SK-N-SH (cell line): Measurements from ENCODE around the gene OR51B2. TPM values are rescaled to one million over a fixed set of nuclear protein-coding genes. Genes with fewer than 3 reads are reported as not detected.

Source experiments
- CTCF ChIA-PET: fragments of 300-600, 350-600 bp; formaldehyde crosslinking; extraction: SDS; loops from one replicate; lab custom pipeline; 2021; lab: Yijun Ruan, JAX
- POLR2A ChIA-PET: fragments of 350-600 bp; sonication (Branson Sonifier 250); formaldehyde crosslinking; extraction: SDS; loops from one replicate; lab custom pipeline; 2020; ENCODE audit warnings: antibody characterized with exemption, inconsistent platforms; lab: Yijun Ruan, JAX
- DNase-seq: peaks from one replicate; pipeline ENCODE4 v3.0.0; 2012
- H2AFZ ChIP-seq: fragments of 200-600 bp; sonication (generic); 2 replicates; pipeline ENCODE4 v1.8.1; 2016; ENCODE audit warnings: antibody characterized with exemption, mild to moderate bottlenecking, low read depth
- H3F3A ChIP-seq: fragments of 200-600 bp; sonication (generic); replicated peaks from 2 replicates; pipeline ENCODE3; 2016; ENCODE audit warnings: antibody characterized with exemption, mild to moderate bottlenecking; ENCODE audit not compliant: insufficient read depth
- H3K27ac ChIP-seq, 2 experiments: fragments of 200-500 bp in 1 of 2; fragments of 200-600 bp in 1 of 2; sonication (Bioruptor generic) in 1 of 2; sonication (generic), shearing (Covaris generic) in 1 of 2; 2 replicates each; pipeline versions ENCODE4 v1.5.1 to v1.6.1; 2014 to 2016; ENCODE audit warnings: low read depth in 2 of 2, inconsistent platforms in 1 of 2, low read length in 1 of 2, mild to moderate bottlenecking in 1 of 2, mixed read lengths in 1 of 2
- H3K27me3 ChIP-seq: fragments of 200-600 bp; sonication (generic), shearing (Covaris generic); 2 replicates; pipeline ENCODE4 v1.6.1; 2016; ENCODE audit warnings: mixed run types; ENCODE audit not compliant: insufficient read depth
- H3K36me3 ChIP-seq, 2 experiments: fragments of 200-500 bp in 1 of 2; fragments of 200-600 bp in 1 of 2; sonication (Bioruptor generic) in 1 of 2; sonication (generic) in 1 of 2; replicated peaks in 1 of 2; 2 replicates each; pipeline versions ENCODE3 to v1.5.1; 2014 to 2016; ENCODE audit warnings: low read length in 1 of 2, mild to moderate bottlenecking in 1 of 2; ENCODE audit not compliant: insufficient read depth in 2 of 2, control insufficient read depth in 1 of 2
- H3K4me1 ChIP-seq, 2 experiments: fragments of 200-500 bp in 1 of 2; fragments of 200-600 bp in 1 of 2; sonication (Bioruptor generic) in 1 of 2; sonication (generic), shearing (Covaris generic) in 1 of 2; 2 replicates each; pipeline versions ENCODE4 v1.5.1 to v1.6.1; 2014 to 2016; ENCODE audit warnings: low read depth in 1 of 2, low read length in 1 of 2, mixed run types in 1 of 2; ENCODE audit not compliant: insufficient read depth in 2 of 2, control insufficient read depth in 1 of 2
- H3K4me2 ChIP-seq: fragments of 200-600 bp; sonication (generic), shearing (Covaris generic); 2 replicates; pipeline ENCODE4 v1.6.1; 2017; ENCODE audit warnings: mixed run types
- H3K4me3 ChIP-seq, 2 experiments: fragments of 200-500 bp in 1 of 2; fragments of 200-600 bp in 1 of 2; sonication (Bioruptor generic) in 1 of 2; sonication (generic), shearing (Covaris generic) in 1 of 2; 2 replicates each; pipeline versions ENCODE4 v1.5.1 to v1.8.1; 2014 to 2016; ENCODE audit warnings: low read depth in 2 of 2, inconsistent platforms in 1 of 2, low read length in 1 of 2, mild to moderate bottlenecking in 1 of 2, mixed read lengths in 1 of 2, moderate library complexity in 1 of 2
- H3K79me2 ChIP-seq: fragments of 200-600 bp; sonication (generic); 2 replicates; pipeline ENCODE4 v1.8.1; 2017; ENCODE audit warnings: mild to moderate bottlenecking; ENCODE audit not compliant: insufficient read depth
- H3K9ac ChIP-seq: fragments of 200-600 bp; sonication (generic); 2 replicates; pipeline ENCODE4 v1.6.1; 2017; ENCODE audit warnings: mixed run types
- H3K9me2 ChIP-seq: fragments of 200-600 bp; sonication (generic); 2 replicates; pipeline ENCODE4 v1.6.1; 2017; ENCODE audit warnings: mixed run types
- H3K9me3 ChIP-seq: fragments of 200-600 bp; sonication (generic); 2 replicates; pipeline ENCODE4 v1.6.1; 2017; ENCODE audit warnings: mixed run types, mild to moderate bottlenecking, moderate library complexity
- H4K20me1 ChIP-seq: fragments of 200-600 bp; sonication (generic); 2 replicates; pipeline ENCODE4 v1.6.1; 2017; ENCODE audit warnings: mild to moderate bottlenecking, mixed run types; ENCODE audit not compliant: insufficient read depth
- CHD2 ChIP-seq: fragments of 150-350 bp; IDR thresholded peaks from 2 replicates; pipeline ENCODE4 v1.6.1; 2018; ENCODE audit warnings: low read length; ENCODE audit not compliant: partially characterized antibody
- CTCF ChIP-seq: fragments of 200-600 bp; sonication (generic); IDR thresholded peaks from 2 replicates; pipeline ENCODE4 v1.6.1; 2017; ENCODE audit warnings: antibody characterized with exemption, mild to moderate bottlenecking, moderate library complexity
- ELF1 ChIP-seq: IDR thresholded peaks from 2 replicates; pipeline ENCODE4 v1.4.0; 2012
- EZH2phosphoT487 ChIP-seq: fragments of 200-600 bp; sonication (generic); IDR thresholded peaks from 2 replicates; pipeline ENCODE4 v1.6.1; 2017; ENCODE audit warnings: low read depth, mixed run types, mild to moderate bottlenecking, antibody characterized with exemption, moderate library complexity, borderline replicate concordance
- FOSL2 ChIP-seq: IDR thresholded peaks from 2 replicates; pipeline ENCODE4 v1.4.0; 2012; ENCODE audit warnings: low read depth, mild to moderate bottlenecking, moderate library complexity, borderline replicate concordance
- FOXJ3 ChIP-seq: sonication (generic); formaldehyde crosslinking; IDR thresholded peaks from 2 replicates; pipeline ENCODE4 v1.5.1; 2020; ENCODE audit warnings: mild to moderate bottlenecking, missing genetic modification reagents
- GABPA ChIP-seq: IDR thresholded peaks from 2 replicates; pipeline ENCODE4 v1.4.0; 2012; ENCODE audit warnings: low read depth, mild to moderate bottlenecking
- MEF2A ChIP-seq: IDR thresholded peaks from 2 replicates; pipeline ENCODE4 v1.4.0; 2012; ENCODE audit warnings: low read depth, borderline replicate concordance
- NFIC ChIP-seq: IDR thresholded peaks from 2 replicates; pipeline ENCODE4 v1.4.0; 2012; ENCODE audit warnings: borderline replicate concordance
- PBX3 ChIP-seq: IDR thresholded peaks from 2 replicates; pipeline ENCODE4; 2012
- POLR2AphosphoS5 ChIP-seq: IDR thresholded peaks from 2 replicates; pipeline ENCODE4 v1.6.1; 2012; ENCODE audit warnings: low read depth, low read length
- TAF1 ChIP-seq: IDR thresholded peaks from 2 replicates; pipeline ENCODE4 v1.6.1; 2012; ENCODE audit warnings: low read depth, mild to moderate bottlenecking, low read length, moderate library complexity, borderline replicate concordance
- TCF12 ChIP-seq: IDR thresholded peaks from 2 replicates; pipeline ENCODE4 v1.4.0; 2012
- TEAD4 ChIP-seq: IDR thresholded peaks from 2 replicates; pipeline ENCODE4 v1.4.0; 2012; ENCODE audit warnings: mild to moderate bottlenecking, borderline replicate concordance; ENCODE audit not compliant: insufficient read depth
- ZBTB33 ChIP-seq: IDR thresholded peaks from 2 replicates; pipeline ENCODE4 v1.4.0; 2012; ENCODE audit warnings: low read depth, borderline replicate concordance
- WGBS: methylation state at CpG from one replicate; pipeline ENCODE4 v1.1.6; 2017; ENCODE audit warnings: low lambda C conversion rate; 5-methylcytosine and 5-hydroxymethylcytosine counted together
- polyA plus RNA-seq, 3 experiments: library from polyadenylated mRNA; depleted of rRNA; stranded (reverse); fragments of >200 nt; gene quantifications; 2 replicates each; pipeline ENCODE4 v1.2.3, GENCODE V29; 2012
- TF ChIP-seq, protein P1 (sequence below): fragments of 150-350 bp; IDR thresholded peaks from 2 replicates; pipeline ENCODE4 v1.6.1; 2016; ENCODE audit warnings: mild to moderate bottlenecking, low read depth, low read length
- TF ChIP-seq, protein P2 (sequence below): IDR thresholded peaks from 2 replicates; pipeline ENCODE4 v1.4.0; 2012; ENCODE audit warnings: low read depth

The OR51B2 gene
- polyA plus RNA-seq, 1 of the 3 experiments (the other 2 are of a cell fraction): not detected

DNA sequence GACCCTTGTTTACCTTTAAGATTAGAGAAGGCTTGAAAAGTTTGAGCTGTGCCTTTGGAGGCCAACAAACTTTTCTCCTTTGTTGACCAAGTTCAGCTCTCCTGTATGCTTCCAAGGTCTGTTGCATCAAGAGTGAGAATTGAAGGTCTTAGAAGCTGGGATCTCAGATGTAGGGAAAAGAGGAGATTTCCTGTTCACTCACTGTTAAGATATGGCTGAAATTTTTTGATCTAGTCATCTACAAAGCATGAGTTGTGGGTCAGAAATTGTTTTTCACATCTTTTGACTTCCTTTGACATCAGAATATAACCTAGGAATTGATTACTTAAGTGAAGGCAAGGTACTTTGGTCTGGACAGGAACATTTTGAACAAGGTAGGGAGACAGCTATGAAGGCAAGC, 34.4 kb downstream of the OR51B2 start (continued):
- TF ChIP-seq, protein P1, sequence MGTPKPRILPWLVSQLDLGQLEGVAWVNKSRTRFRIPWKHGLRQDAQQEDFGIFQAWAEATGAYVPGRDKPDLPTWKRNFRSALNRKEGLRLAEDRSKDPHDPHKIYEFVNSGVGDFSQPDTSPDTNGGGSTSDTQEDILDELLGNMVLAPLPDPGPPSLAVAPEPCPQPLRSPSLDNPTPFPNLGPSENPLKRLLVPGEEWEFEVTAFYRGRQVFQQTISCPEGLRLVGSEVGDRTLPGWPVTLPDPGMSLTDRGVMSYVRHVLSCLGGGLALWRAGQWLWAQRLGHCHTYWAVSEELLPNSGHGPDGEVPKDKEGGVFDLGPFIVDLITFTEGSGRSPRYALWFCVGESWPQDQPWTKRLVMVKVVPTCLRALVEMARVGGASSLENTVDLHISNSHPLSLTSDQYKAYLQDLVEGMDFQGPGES: no peak
- TF ChIP-seq TEAD4 (no peak), GABPA (no peak)
- TF ChIP-seq, protein P2, sequence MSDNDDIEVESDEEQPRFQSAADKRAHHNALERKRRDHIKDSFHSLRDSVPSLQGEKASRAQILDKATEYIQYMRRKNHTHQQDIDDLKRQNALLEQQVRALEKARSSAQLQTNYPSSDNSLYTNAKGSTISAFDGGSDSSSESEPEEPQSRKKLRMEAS: no peak
- TF ChIP-seq, all 33 proteins: peak for 0

DNA sequence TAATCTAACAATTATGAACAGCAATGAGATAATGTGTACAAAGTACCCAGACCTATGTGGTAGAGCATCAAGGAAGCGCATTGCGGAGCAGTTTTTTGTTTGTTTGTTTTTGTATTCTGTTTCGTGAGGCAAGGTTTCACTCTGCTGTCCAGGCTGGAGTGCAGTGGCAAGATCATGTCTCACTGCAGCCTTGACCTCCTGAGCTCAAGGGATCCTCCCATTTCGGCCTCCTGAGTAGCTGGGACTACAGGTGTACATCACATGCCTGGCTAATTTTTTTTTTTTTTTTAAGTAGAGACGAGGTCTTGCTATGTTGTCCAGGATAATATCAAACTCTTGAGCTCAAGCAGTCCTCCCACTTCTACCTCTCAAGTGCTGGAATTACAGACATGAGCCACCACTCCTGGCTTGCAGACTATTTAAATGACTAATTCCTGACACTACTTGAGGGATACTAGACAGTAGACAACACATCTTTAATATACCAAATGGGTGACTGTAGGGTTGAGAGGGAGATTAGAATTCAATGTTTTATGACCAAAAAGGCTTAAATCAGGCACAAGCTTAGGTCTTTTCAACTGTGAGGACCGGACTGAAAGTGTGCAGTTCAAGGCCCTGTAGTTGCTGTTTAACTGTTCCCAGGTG, 35.1 kb downstream of the OR51B2 start:
- no peak overlapping the region for H3K27ac ChIP-seq
- CTCF ChIA-PET: no interaction called here
- H4K20me1 ChIP-seq: no peaks in the 10 kb centered on the region
- no peaks in the 10 kb centered on the region for H3K36me3 ChIP-seq
- H3K79me2 ChIP-seq: no peaks in the 10 kb centered on the region
- H3F3A ChIP-seq: no peaks in the 10 kb centered on the region
- H3K9me2 ChIP-seq: no peaks in the 10 kb centered on the region
- H3K4me3 ChIP-seq: no peak overlapping the region
- no peak for TF ChIP-seq TCF12
- TF ChIP-seq CTCF: no peak
- TF ChIP-seq ELF1: no peak
- no peak for TF ChIP-seq FOSL2
- TF ChIP-seq TAF1: no peak
- TF ChIP-seq ZBTB33: no peak
- no peak for TF ChIP-seq MEF2A
- TF ChIP-seq NFIC: no peak
- no peak for TF ChIP-seq GABPA
- no peak for TF ChIP-seq FOXJ3 (CRISPR knock-in tag)
- no peak for TF ChIP-seq POLR2AphosphoS5
- TF ChIP-seq PBX3: no peak
- no peak for TF ChIP-seq EZH2phosphoT487
- TF ChIP-seq CHD2: no peak
- POLR2A ChIA-PET: no interaction called here
- H3K9me3 ChIP-seq: no peaks in the 10 kb centered on the region
- H3K4me1 ChIP-seq: no peaks in the 10 kb centered on the region
- no peak overlapping the region for H2AFZ ChIP-seq
- DNase-seq: no peak
- no peak overlapping the region for H3K4me2 ChIP-seq
- H3K27me3 ChIP-seq: no peaks in the 10 kb centered on the region
- 35% methylated on average over 6 of the region's 6 CpGs for WGBS
- no peak overlapping the region for H3K9ac ChIP-seq
